Right ventricle myocardium superior (tissue), 1 donor: ENCODE results near the gene CKAP5. TPM values are rescaled to one million over a fixed set of nuclear protein-coding genes. Genes with fewer than 3 reads are reported as not detected.

Source experiments
- ATAC-seq: fragments of 200-7000 bp; cut with Tn5 transposase; one replicate; pipeline ENCODE4 v1.9.1; 2020; ENCODE audit warnings: mild to moderate bottlenecking; ENCODE audit not compliant: poor library complexity
- DNase-seq: peaks from one replicate; pipeline ENCODE4 v3.0.0-alpha.2; 2020
- intact Hi-C: fragments of 100-400 bp; cut with DNase I; formaldehyde crosslinking; loops from one replicate; pipeline ENCODE4 v1.11.2; 2022
- long read RNA-seq: library from polyadenylated mRNA; unstranded; transcript quantifications from one replicate; pipeline ENCODE4 v2.0.0, GENCODE V29; 2021
- total RNA-seq: library from RNA; stranded (reverse); fragmentation: NEBNext Ultra II Directional; extraction: Animal tissue kit (Norgen Biotek cat#: 25700); gene quantifications from one replicate; pipeline ENCODE4 v1.2.1, GENCODE V29; 2021
- donor health status: DM: no; HTN: yes; CAD: no; lungs with severe emphysema.

The CKAP5 gene
- 69.4 TPM for total RNA-seq
- long read RNA-seq, full-length matches to known transcripts, result 11 of 32 reads
- long read RNA-seq, partial matches to known transcripts, result 16 of 32 reads
- long read RNA-seq, other reads (novel, unspliced or antisense), result 5 of 32 reads

- DNase-seq (peak; percentile 95), ATAC-seq (peak; percentile 99)
- intact Hi-C loops, result no loop called here
Measured at GRCh38 chr11:46845740-46846509, at the start of gene CKAP5. Gene CKAP5 (minus strand): TSS chr11:46846280. CDS start chr11:46821231, 25,049 bp downstream.

DNA sequence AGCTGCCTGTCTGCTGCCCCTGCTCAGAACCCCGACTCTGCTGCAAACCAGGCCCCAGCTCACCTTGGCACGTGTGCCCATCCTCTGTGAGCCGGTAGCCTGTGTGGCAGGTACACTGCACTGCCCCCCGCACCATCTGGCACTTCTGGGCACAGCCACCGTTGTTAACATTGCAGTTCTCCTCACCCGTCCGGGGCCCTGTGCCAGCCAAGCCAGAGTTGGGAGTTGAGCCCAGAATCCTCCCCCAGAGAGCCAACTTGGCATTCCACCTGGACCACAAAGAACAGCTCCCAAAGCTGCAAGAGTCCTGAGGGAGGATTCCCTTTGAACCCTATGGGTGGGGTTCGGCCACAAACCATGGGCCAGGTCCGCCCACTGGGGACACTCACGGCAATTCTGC is 49.7 kb upstream of the CKAP5 start:
- DNase-seq (peak; percentile 85), ATAC-seq (peak; percentile 93)
- intact Hi-C loops, result no loop called here

DNA sequence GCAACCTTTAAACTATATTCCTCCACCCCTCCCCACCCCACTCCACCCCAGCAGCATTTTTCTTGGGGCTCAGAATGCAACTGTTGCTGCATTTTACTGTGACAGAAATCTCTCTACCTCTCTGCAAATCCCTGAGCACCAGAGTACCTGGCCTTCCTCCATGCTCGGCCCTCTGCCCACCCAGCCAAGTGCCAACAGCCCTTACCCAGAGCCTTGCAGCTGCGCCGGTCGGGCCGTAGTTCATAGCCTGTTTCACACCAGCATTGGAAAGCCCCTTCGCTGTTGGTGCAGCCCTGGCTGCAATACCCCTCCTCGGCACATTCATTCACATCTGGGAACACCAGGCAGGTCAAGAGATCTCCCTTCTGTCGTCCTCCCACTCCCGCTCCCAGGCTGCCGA is 48.9 kb upstream of the CKAP5 start:
- intact Hi-C loops, result no loop called here
- no peak for DNase-seq
- ATAC-seq, result no peak

DNA sequence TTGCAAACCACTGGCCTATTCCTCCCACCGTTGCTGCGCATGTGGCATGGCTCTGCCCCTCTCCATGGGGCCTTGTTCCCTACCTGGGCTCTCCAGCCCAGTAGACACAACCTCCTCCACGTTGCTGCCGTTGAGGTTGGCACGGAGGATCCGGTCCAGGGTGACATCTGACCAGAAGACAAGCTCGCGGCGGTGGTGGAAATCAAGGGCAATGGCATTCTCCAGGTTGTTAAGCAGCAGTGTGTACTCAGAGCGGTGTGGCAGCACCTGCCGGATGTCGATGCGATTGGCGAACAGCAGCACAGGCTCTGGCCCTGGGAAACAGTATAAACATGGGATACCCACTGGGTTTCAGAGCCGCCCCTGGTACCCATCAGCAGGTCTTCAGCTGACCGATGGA is 48.4 kb upstream of the CKAP5 start:
- no peak for DNase-seq
- intact Hi-C loops, result no loop called here
- ATAC-seq, result no peak

- intact Hi-C loops, result no loop called here
- DNase-seq, result no peak
- no peak for ATAC-seq
Measured at GRCh38 chr11:46892838-46893237, 46.8 kb upstream of the CKAP5 start.

DNA sequence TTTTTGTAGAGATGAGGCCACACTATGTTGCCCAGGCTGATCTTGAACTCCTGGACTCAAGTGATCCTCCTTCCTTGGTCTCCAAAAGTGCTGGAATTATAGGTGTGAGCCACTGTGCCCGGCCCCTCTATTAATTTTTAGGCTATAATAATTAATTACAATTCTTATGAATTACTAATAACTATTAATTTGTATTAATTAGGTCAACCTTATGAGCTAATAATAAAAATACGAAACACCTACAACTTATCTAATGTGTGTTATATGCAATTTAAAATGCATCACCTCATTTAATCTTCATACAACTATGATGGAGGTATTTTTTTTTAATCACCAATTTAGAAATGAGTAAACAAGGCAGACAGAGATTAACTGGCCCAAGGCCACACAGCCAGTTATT is 46.0 kb upstream of the CKAP5 start:
- ATAC-seq, result no peak
- intact Hi-C loops, result no loop called here
- no peak for DNase-seq

- DNase-seq, result no peak
- intact Hi-C loops, result no loop called here
- ATAC-seq, result no peak
Measured at GRCh38 chr11:46890665-46891064, 44.6 kb upstream of the CKAP5 start.

DNA sequence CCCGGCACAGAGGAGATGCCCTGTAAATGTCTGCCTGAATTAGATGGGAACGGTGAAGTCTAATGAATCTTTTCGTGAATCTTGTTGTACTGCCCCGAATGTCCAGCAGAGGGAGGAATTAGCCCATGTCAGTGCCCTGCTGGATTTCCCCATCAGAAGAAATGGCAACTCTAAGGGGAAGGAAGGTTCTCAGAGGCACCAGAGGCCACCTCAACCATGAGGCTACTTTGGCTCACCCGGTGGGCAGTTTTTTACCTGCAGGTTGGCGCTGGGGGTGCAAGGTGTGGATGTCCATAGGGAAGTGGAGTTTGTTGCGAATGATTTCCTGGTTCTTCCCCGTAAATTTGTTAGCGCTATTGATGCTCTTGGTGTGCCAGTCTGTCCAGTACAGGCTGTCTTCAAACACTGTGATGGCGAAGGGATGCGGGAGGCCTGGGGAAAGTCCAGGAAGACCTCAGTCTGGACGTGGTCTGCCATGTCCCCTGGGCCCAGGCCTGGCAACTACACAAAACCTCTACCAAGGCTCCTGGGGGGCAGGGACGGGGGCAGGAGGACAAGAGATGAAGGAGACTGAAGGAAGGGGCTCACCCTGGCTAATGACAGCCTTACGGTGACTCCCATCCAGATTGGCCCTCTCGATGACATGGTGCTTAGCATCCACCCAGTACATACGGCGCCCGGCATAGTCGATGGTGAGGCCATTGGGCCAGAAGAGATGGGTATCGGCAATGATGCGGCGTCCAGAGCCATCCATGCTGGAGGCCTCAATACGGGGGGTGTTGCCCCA is 43.8 kb upstream of the CKAP5 start:
- peak; percentile 88 for ATAC-seq
- intact Hi-C loops, result loop anchor here (2.0 kb wide), 1 partner anchor 263 kb away; no protein-coding TSS in a partner anchor
- no peak for DNase-seq

GRCh38 chr11:46889251-46889650 is 43.2 kb upstream of the CKAP5 start:
- no peak for ATAC-seq
- intact Hi-C loops, result loop anchor here (2.0 kb wide), 1 partner anchor 264 kb away; no protein-coding TSS in a partner anchor

DNA sequence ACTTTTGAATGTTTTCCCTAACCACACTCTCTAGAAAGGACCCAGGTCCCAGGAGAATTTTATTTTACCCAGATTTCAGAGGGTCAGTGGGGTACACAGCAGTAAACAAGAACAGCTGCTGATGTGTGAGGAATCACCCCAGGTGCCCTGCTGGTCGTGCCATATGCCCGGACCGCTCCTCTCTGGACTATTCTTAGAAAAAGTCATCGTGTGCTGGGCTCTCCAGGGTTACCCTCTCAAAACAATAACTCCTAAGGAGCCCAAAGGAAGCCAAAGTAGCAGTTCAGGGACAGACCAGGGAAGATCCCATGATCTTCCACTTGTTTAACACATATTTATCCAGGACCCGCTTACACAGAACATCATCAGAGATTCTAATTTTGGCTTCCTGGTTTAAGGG is 42.6 kb upstream of the CKAP5 start:
- no peak for ATAC-seq
- no peak for DNase-seq
- intact Hi-C loops, result loop anchor here (2.0 kb wide), 1 partner anchor 264 kb away; no protein-coding TSS in a partner anchor

More at GRCh38 chr11:46889251-46889650, 43.2 kb upstream of the CKAP5 start:
- no peak for DNase-seq

DNA sequence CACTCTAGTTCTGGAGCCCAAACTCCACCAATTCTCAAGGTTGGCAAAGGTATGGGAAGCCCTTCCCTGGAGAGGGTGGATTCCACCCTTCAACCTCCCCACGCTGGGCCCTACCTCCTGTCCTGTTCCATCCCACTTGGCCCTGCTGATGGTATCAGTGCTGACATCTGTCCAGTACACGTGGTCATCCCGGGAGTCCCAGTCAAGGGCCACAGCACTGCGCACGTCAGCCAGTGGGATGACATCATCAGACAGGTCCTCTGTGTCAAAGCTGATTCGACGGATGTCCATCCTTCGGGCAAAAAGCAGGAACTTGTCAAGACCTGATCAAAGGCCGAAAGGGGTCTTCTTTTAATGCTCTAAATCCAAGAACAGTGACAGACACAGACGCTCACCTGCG is 40.1 kb upstream of the CKAP5 start:
- DNase-seq (no peak), ATAC-seq (no peak)
- intact Hi-C loops, result no loop called here

- no peak for ATAC-seq
- DNase-seq, result no peak
- intact Hi-C loops, result no loop called here
Measured at GRCh38 chr11:46879056-46879585, 33.0 kb upstream of the CKAP5 start.

DNA sequence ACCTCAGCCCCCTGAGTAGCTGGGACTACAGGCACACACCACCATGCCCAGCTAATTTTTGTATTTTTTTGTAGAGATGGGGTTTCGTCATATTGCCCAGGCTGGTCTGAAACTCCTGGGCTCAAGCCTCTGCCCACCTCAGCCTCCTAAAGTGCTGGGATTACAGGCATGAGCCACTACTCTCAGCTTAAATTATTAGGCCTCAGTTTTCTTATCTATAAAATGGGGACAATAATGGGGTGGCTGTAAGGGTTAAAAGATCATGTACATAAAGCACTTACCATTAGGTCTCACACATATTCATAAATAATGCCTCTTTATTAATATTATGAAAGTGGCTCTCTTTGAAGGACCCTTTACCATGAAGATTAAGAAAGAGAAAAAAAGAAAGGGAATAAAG is 31.5 kb upstream of the CKAP5 start:
- intact Hi-C loops, result no loop called here
- DNase-seq, result no peak
- ATAC-seq, result no peak

- ATAC-seq (no peak), DNase-seq (no peak)
- intact Hi-C loops, result no loop called here
Measured at GRCh38 chr11:46876471-46876870, 30.4 kb upstream of the CKAP5 start.

DNA sequence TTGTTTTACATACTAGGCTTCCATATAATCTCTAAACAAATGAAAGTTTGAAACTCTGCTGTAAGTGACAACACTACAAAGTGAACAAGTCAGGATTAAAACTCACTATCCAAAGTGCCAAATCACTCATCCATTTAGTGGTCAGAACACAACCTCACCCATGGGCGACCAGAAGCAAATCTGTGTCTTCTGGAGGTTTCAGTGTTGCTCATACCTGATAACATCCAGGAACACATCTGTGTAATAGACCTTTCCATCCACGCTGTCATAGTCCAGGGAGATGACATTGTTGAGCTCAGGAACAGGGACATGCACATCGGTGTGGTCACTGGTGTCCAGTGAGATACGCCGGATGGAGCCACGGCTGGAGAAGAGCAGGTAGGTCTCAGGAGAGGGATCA is 28.5 kb upstream of the CKAP5 start:
- no peak for DNase-seq
- intact Hi-C loops, result no loop called here
- ATAC-seq, result no peak

DNA sequence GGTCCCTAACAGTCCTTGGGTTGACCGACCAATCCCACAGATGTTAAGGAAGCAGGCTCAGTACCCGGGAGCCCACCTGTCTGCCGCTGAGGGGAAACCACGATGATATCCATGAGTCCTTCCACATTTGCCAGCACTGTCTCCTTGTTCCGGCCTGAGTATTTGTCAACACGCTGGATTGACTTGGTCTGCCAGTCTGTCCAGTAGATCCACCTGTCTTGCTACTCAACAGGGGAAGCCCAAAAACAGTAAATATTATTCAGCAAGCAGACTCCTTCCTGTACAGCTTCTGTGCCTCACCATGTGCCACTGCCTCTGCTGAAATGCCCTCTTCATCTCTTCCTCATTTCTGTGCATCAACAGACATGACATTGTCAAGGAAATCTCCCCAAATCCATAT is 22.8 kb upstream of the CKAP5 start:
- ATAC-seq (no peak), DNase-seq (no peak)
- intact Hi-C loops, result no loop called here

DNA sequence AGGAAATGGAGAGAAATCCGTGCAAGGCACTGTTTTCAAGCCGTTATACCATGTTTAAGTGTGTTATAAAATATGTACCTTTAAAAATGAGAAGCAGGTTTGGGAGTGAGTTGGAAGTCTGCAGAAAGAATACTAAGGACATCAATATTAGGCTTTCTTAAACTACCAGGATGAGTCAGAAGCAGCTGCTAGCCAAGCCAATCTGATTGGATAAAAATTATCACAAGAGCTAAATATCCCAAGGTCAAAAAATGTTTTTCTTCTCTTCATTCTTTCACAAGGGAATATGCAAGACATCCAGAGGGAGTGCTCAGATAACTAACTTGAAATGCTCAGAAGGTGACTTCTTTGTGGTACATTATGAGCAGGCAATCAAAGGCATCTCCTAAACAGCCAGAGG is 19.3 kb upstream of the CKAP5 start:
- ATAC-seq (no peak), DNase-seq (no peak)
- intact Hi-C loops, result no loop called here

GRCh38 chr11:46860218-46860617 is 14.1 kb upstream of the CKAP5 start:
- ATAC-seq (no peak), DNase-seq (no peak)
- intact Hi-C loops, result no loop called here

- ATAC-seq (no peak), DNase-seq (no peak)
- intact Hi-C loops, result no loop called here
Measured at GRCh38 chr11:46858920-46859546, 13.0 kb upstream of the CKAP5 start.
